Loucy (cell line): Measurements from ENCODE around the gene ZFYVE16.

Experiments used
- EZH2phosphoT487 ChIP-seq: fragments of 200-600 bp; IDR thresholded peaks from 2 replicates; pipeline ENCODE4 v1.6.1; 2018; ENCODE audit warnings: antibody characterized with exemption, mild to moderate bottlenecking, moderate library complexity, borderline replicate concordance
- TF ChIP-seq, protein P1 (sequence below): fragments of 200-600 bp; sonication (generic); conservative IDR thresholded peaks from 2 replicates; pipeline ENCODE4 v1.5.1; 2014; ENCODE audit warnings: mild to moderate bottlenecking, antibody characterized with exemption, low read length

DNA sequence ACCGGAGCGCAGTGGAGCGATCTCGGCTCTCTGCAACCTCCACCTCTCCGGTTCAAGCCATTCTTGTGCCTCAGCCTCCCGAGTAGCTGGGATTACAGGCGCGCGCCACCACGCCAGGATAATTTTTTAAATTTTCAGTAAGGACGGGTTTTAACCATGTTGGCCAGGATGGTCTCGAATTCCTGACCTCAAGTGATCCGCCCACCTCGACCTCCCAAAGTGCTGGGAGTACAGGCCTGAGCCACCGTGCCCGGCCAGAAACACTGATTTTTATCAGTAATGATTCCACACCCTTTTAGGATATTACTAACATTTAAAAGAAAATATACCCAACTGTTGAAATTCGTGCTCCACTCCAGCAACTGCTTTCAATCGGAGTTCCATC, 79.6 kb downstream of the ZFYVE16 start:
- TF ChIP-seq, protein P1, sequence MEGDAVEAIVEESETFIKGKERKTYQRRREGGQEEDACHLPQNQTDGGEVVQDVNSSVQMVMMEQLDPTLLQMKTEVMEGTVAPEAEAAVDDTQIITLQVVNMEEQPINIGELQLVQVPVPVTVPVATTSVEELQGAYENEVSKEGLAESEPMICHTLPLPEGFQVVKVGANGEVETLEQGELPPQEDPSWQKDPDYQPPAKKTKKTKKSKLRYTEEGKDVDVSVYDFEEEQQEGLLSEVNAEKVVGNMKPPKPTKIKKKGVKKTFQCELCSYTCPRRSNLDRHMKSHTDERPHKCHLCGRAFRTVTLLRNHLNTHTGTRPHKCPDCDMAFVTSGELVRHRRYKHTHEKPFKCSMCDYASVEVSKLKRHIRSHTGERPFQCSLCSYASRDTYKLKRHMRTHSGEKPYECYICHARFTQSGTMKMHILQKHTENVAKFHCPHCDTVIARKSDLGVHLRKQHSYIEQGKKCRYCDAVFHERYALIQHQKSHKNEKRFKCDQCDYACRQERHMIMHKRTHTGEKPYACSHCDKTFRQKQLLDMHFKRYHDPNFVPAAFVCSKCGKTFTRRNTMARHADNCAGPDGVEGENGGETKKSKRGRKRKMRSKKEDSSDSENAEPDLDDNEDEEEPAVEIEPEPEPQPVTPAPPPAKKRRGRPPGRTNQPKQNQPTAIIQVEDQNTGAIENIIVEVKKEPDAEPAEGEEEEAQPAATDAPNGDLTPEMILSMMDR = no peak
- TF ChIP-seq EZH2phosphoT487 = no peak
